Neural cell (in vitro differentiated cells): ENCODE measurements around the gene PTPRU. TPM values are rescaled to one million over a fixed set of nuclear protein-coding genes. Genes with fewer than 3 reads are reported as not detected.

Experiments used
- H2AFZ ChIP-seq: fragments of 200-600, 300-800 bp; sonication (generic), shearing (Covaris generic); 2 replicates; pipeline ENCODE4 v1.6.0; 2014; ENCODE audit warnings: low read depth, mild to moderate bottlenecking, antibody characterized with exemption, low read length, moderate library complexity
- H3F3A ChIP-seq: fragments of 200-600 bp; shearing (Covaris generic); 2 replicates; pipeline ENCODE4 v1.6.1; 2016; ENCODE audit warnings: mild to moderate bottlenecking, moderate library complexity, mixed read lengths, antibody characterized with exemption, low read length; ENCODE audit not compliant: insufficient read depth, poor library complexity, severe bottlenecking
- H3K27ac ChIP-seq: fragments of 200-600, 300-800 bp; sonication (generic), shearing (Covaris generic); 2 replicates; pipeline ENCODE4 v1.5.1; 2014; ENCODE audit warnings: mild to moderate bottlenecking, low read length, moderate library complexity
- H3K27me3 ChIP-seq: fragments of 300-800, 200-600 bp; sonication (generic), shearing (Covaris generic); 2 replicates; pipeline ENCODE4 v1.6.0; 2014; ENCODE audit warnings: mild to moderate bottlenecking, low read depth, low read length, moderate library complexity; ENCODE audit not compliant: insufficient read depth
- H3K36me3 ChIP-seq: fragments of 300-800, 200-600 bp; sonication (generic), shearing (Covaris generic); 2 replicates; pipeline ENCODE4 v1.5.1; 2014; ENCODE audit warnings: mild to moderate bottlenecking, antibody characterized with exemption, low read length, moderate library complexity; ENCODE audit not compliant: insufficient read depth
- H3K4me2 ChIP-seq: fragments of 300-800, 200-600 bp; sonication (generic), shearing (Covaris generic); 2 replicates; pipeline ENCODE4 v1.6.0; 2014; ENCODE audit warnings: mild to moderate bottlenecking, low read length
- H3K4me3 ChIP-seq: fragments of 300-800, 200-600 bp; sonication (generic), shearing (Covaris generic); 2 replicates; pipeline ENCODE4 v1.5.1; 2014; ENCODE audit warnings: mild to moderate bottlenecking, low read length, moderate library complexity
- H3K79me2 ChIP-seq: fragments of 200-600 bp; shearing (Covaris generic); replicated peaks from 2 replicates; pipeline ENCODE4 v1.6.0; 2014; ENCODE audit warnings: mild to moderate bottlenecking, low read length, moderate library complexity; ENCODE audit not compliant: insufficient read depth
- H3K9ac ChIP-seq: fragments of 300-800, 200-600 bp; sonication (generic), shearing (Covaris generic); 2 replicates; pipeline ENCODE4 v1.6.1; 2016; ENCODE audit warnings: mild to moderate bottlenecking, low read length, mixed read lengths
- H3K9me2 ChIP-seq: fragments of 200-600 bp; shearing (Covaris generic); 2 replicates; pipeline ENCODE4 v1.6.1; 2016; ENCODE audit warnings: mild to moderate bottlenecking, low read length, mixed read lengths; ENCODE audit not compliant: insufficient read depth
- H3K9me3 ChIP-seq: fragments of 200-600, 300-800 bp; sonication (generic), shearing (Covaris generic); 2 replicates; pipeline ENCODE4 v1.6.1; 2016; ENCODE audit warnings: mild to moderate bottlenecking, mixed run types, low read length, moderate library complexity, mixed read lengths
- H4K20me1 ChIP-seq: fragments of 200-600 bp; shearing (Covaris generic); 2 replicates; pipeline ENCODE4 v1.6.1; 2016; ENCODE audit warnings: mild to moderate bottlenecking, mixed run types; ENCODE audit not compliant: insufficient read depth
- EP300 ChIP-seq: fragments of 450-650 bp; conservative IDR thresholded peaks from 2 replicates; pipeline ENCODE4 v1.6.1; 2014; ENCODE audit warnings: antibody characterized with exemption, mild to moderate bottlenecking, moderate library complexity; ENCODE audit not compliant: poor library complexity, severe bottlenecking
- EZH2 ChIP-seq: fragments of 200-600, 300-800 bp; shearing (Covaris generic), sonication (generic); IDR thresholded peaks from 2 replicates; pipeline ENCODE4 v1.6.1; 2014; ENCODE audit warnings: antibody characterized with exemption, low read length, borderline replicate concordance, mild to moderate bottlenecking; ENCODE audit not compliant: insufficient read depth, poor library complexity, severe bottlenecking
- MXI1 ChIP-seq: fragments of 450-650 bp; conservative IDR thresholded peaks from 2 replicates; pipeline ENCODE4 v1.6.1; 2014; ENCODE audit warnings: antibody characterized with exemption, mild to moderate bottlenecking; ENCODE audit not compliant: poor library complexity, severe bottlenecking
- POLR2AphosphoS5 ChIP-seq: IDR thresholded peaks from 2 replicates; pipeline ENCODE4 v1.6.1; 2012
- RAD21 ChIP-seq: fragments of 450-650 bp; conservative IDR thresholded peaks from 2 replicates; pipeline ENCODE4 v1.6.1; 2014; ENCODE audit warnings: antibody characterized with exemption, mild to moderate bottlenecking, moderate library complexity
- SMC3 ChIP-seq: fragments of 450-650 bp; conservative IDR thresholded peaks from 2 replicates; pipeline ENCODE4 v1.6.1; 2014; ENCODE audit warnings: antibody characterized with exemption, mild to moderate bottlenecking, moderate library complexity; ENCODE audit not compliant: poor library complexity
- TAF1 ChIP-seq: IDR thresholded peaks from 2 replicates; pipeline ENCODE4 v1.6.1; 2012; ENCODE audit warnings: low read depth
- polyA plus RNA-seq: library from polyadenylated mRNA; depleted of rRNA; stranded (reverse); fragments of >200 nt; gene quantifications from 2 replicates; pipeline ENCODE4 v1.2.3, GENCODE V29; 2014
- TF ChIP-seq, protein P1 (sequence below): fragments of 450-650 bp; IDR thresholded peaks from 2 replicates; pipeline ENCODE4 v1.5.1; 2014; ENCODE audit warnings: antibody characterized with exemption, mild to moderate bottlenecking, moderate library complexity; ENCODE audit not compliant: poor library complexity, severe bottlenecking
- TF ChIP-seq, protein P2 (sequence below): IDR thresholded peaks from 2 replicates; pipeline ENCODE4 v1.6.1; 2012; ENCODE audit warnings: borderline replicate concordance

The PTPRU gene
- polyA plus RNA-seq, 1 donor from 2014 or later = 5.0 TPM

DNA sequence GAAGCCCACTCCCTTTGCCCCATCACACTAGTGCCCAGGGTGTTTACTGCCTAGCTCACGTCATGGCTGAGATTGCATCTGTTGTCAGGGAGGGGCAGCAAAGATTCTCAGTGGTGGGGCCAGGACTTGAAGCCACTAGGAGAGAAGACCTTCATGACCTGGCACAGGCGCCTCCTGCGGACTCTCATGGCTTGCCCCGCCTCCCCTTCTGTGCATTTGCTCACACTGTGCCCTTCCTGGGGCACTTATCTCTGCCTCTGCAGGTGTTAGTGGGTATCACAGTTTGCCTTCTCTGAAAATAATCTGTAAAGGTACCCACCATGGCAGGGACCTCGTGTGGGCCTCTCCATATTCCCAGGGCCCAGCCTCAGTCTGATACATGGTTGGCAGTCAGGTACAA, 20.1 kb downstream of the PTPRU start:
- Histone ChIP-seq H4K20me1 (no peaks in the 10 kb centered on the region), H3K36me3 (no peaks in the 10 kb centered on the region), H3K4me2 (no peak overlapping the region), H3K27me3 (peaks cover 23% of the 10 kb centered on the region), H3K27ac (no peak overlapping the region), H3K4me3 (no peak overlapping the region), H3F3A (no peaks in the 10 kb centered on the region), H3K9me2 (no peaks in the 10 kb centered on the region), H2AFZ (no peak overlapping the region), H3K9me3 (no peaks in the 10 kb centered on the region), H3K9ac (no peak overlapping the region), H3K79me2 (no peaks in the 10 kb centered on the region)
- TF ChIP-seq, protein P1, sequence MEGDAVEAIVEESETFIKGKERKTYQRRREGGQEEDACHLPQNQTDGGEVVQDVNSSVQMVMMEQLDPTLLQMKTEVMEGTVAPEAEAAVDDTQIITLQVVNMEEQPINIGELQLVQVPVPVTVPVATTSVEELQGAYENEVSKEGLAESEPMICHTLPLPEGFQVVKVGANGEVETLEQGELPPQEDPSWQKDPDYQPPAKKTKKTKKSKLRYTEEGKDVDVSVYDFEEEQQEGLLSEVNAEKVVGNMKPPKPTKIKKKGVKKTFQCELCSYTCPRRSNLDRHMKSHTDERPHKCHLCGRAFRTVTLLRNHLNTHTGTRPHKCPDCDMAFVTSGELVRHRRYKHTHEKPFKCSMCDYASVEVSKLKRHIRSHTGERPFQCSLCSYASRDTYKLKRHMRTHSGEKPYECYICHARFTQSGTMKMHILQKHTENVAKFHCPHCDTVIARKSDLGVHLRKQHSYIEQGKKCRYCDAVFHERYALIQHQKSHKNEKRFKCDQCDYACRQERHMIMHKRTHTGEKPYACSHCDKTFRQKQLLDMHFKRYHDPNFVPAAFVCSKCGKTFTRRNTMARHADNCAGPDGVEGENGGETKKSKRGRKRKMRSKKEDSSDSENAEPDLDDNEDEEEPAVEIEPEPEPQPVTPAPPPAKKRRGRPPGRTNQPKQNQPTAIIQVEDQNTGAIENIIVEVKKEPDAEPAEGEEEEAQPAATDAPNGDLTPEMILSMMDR = no peak
- TF ChIP-seq EZH2 (no peak), TAF1 (no peak), SMC3 (no peak), POLR2AphosphoS5 (no peak), MXI1 (no peak), RAD21 (no peak), EP300 (no peak)
- TF ChIP-seq, protein P2, sequence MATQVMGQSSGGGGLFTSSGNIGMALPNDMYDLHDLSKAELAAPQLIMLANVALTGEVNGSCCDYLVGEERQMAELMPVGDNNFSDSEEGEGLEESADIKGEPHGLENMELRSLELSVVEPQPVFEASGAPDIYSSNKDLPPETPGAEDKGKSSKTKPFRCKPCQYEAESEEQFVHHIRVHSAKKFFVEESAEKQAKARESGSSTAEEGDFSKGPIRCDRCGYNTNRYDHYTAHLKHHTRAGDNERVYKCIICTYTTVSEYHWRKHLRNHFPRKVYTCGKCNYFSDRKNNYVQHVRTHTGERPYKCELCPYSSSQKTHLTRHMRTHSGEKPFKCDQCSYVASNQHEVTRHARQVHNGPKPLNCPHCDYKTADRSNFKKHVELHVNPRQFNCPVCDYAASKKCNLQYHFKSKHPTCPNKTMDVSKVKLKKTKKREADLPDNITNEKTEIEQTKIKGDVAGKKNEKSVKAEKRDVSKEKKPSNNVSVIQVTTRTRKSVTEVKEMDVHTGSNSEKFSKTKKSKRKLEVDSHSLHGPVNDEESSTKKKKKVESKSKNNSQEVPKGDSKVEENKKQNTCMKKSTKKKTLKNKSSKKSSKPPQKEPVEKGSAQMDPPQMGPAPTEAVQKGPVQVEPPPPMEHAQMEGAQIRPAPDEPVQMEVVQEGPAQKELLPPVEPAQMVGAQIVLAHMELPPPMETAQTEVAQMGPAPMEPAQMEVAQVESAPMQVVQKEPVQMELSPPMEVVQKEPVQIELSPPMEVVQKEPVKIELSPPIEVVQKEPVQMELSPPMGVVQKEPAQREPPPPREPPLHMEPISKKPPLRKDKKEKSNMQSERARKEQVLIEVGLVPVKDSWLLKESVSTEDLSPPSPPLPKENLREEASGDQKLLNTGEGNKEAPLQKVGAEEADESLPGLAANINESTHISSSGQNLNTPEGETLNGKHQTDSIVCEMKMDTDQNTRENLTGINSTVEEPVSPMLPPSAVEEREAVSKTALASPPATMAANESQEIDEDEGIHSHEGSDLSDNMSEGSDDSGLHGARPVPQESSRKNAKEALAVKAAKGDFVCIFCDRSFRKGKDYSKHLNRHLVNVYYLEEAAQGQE = no peak

DNA sequence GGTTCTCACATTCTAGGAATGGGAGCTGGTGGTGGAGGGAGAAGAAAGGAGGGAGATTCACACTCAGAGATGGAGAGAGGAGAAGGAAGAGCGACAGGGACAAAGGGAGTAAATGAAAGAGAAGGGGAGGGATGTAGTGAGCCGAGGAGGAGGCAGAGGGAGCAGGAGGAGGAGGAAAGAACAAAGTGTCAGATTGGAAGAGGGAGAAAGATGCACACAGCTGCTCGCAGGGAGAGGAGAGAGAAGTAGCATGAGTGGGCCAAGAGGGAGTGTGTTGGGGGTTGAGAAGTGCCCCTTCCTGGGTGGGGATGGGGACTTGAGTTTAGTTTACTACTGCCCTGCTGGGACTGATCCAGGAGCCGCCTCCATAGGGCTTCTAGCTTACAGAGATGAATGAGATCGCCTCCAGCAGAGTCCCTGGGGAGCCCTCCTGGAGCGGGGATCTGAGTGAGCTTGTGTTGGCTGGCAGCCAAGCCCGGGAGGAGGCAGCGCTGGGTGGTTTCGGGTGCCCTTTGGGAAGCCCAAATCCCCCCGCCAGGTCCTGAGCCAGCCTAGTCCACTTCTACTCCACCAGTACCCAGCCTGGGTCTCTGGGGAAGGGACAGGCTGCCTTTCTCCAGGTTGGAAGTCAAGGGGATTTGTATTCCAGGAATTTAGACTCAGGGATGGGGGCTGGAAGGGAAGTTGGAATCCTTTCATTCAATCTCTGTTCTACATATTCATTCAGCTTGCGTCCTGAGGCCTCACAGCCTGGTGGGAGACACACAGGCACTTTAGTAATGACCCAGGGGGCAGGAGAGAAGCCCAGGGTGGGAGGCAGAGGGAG, 20.9 kb downstream of the PTPRU start:
- Histone ChIP-seq H3K27me3 (peaks cover 23% of the 10 kb centered on the region), H3K79me2 (no peaks in the 10 kb centered on the region), H3K9me3 (no peaks in the 10 kb centered on the region), H3K4me3 (no peak overlapping the region), H3K9ac (no peak overlapping the region), H3K9me2 (no peaks in the 10 kb centered on the region), H2AFZ (no peak overlapping the region), H4K20me1 (no peaks in the 10 kb centered on the region), H3F3A (no peaks in the 10 kb centered on the region), H3K27ac (no peak overlapping the region), H3K4me2 (no peak overlapping the region), H3K36me3 (no peaks in the 10 kb centered on the region)
- TF ChIP-seq, protein P1 = no peak
- no peak for TF ChIP-seq MXI1
- TF ChIP-seq EP300 = no peak
- TF ChIP-seq, protein P2 = no peak
- no peak for TF ChIP-seq SMC3
- no peak for TF ChIP-seq EZH2
- no peak for TF ChIP-seq POLR2AphosphoS5
- TF ChIP-seq TAF1 = no peak
- TF ChIP-seq RAD21 = no peak
